NB4 (cell line): ENCODE results near the gene WASF3.

Experiments
- MYC ChIP-seq: IDR thresholded peaks from 2 replicates; pipeline ENCODE4 v1.6.1; 2011; ENCODE audit warnings: low read depth, low read length
- POLR2A ChIP-seq: IDR thresholded peaks from 2 replicates; pipeline ENCODE4 v1.6.1; 2011; ENCODE audit warnings: mild to moderate bottlenecking; ENCODE audit not compliant: insufficient read length; ENCODE audit errors: extremely low read depth
- TF ChIP-seq, protein P1 (sequence below): IDR thresholded peaks from one replicate; pipeline ENCODE4 v1.5.1; 2012; ENCODE audit warnings: low read depth, low read length
- TF ChIP-seq, protein P2 (sequence below): IDR thresholded peaks from 2 replicates; pipeline ENCODE4 v1.6.1; 2011; ENCODE audit warnings: low read depth, low read length

DNA sequence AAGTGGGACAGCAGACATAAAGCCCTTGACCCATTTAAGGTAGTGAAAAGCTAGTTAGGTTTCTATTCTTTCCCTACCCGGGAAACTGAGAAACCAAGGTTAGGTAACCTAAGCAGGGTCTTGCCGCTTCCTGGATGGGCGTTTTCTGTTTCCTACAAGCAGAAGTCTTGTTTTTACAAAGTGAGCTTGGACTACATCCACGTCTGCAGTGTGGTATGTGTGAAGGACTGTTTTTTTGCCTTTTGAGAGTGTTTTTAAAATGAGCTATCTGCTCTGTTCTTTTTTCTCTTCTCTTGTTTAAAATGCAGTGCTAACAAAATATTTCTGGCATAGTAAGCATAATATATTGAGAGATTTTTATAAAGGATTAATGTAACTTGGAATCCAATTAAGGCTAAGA lies 153.7 kb downstream of the WASF3 start:
- TF ChIP-seq POLR2A (no peak), MYC (no peak)
- TF ChIP-seq, protein P1, sequence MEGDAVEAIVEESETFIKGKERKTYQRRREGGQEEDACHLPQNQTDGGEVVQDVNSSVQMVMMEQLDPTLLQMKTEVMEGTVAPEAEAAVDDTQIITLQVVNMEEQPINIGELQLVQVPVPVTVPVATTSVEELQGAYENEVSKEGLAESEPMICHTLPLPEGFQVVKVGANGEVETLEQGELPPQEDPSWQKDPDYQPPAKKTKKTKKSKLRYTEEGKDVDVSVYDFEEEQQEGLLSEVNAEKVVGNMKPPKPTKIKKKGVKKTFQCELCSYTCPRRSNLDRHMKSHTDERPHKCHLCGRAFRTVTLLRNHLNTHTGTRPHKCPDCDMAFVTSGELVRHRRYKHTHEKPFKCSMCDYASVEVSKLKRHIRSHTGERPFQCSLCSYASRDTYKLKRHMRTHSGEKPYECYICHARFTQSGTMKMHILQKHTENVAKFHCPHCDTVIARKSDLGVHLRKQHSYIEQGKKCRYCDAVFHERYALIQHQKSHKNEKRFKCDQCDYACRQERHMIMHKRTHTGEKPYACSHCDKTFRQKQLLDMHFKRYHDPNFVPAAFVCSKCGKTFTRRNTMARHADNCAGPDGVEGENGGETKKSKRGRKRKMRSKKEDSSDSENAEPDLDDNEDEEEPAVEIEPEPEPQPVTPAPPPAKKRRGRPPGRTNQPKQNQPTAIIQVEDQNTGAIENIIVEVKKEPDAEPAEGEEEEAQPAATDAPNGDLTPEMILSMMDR = no peak
- TF ChIP-seq, protein P2, sequence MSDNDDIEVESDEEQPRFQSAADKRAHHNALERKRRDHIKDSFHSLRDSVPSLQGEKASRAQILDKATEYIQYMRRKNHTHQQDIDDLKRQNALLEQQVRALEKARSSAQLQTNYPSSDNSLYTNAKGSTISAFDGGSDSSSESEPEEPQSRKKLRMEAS = no peak
